Activated CD4-positive, alpha-beta memory T cell treated with anti-CD3 and anti-CD28 coated beads for 36 hours (primary cell): ENCODE measurements around the gene ALG2. TPM values are rescaled to one million over a fixed set of nuclear protein-coding genes. Genes with fewer than 3 reads are reported as not detected.

Source experiments
- CTCF ChIA-PET: fragments of 350-600 bp; sonication (Branson Sonifier 250); formaldehyde crosslinking; loops from one replicate; lab custom pipeline; 2021; ENCODE audit warnings: antibody characterized with exemption, inconsistent platforms; lab: Charles Lee
- POLR2A ChIA-PET: fragments of 350-600 bp; sonication (Branson Sonifier 250); formaldehyde crosslinking; loops from one replicate; lab custom pipeline; 2021; ENCODE audit warnings: antibody characterized with exemption; lab: Charles Lee
- DNase-seq: peaks from one replicate; pipeline ENCODE4 v3.0.0-alpha.2; 2020
- H3K27ac Mint-ChIP-seq: one replicate; pipeline ENCODE4 v1.8.0; 2021; ENCODE audit warnings: mixed read lengths
- H3K27me3 Mint-ChIP-seq: one replicate; pipeline ENCODE4 v1.8.0; 2021; ENCODE audit warnings: mixed read lengths
- H3K36me3 Mint-ChIP-seq: one replicate; pipeline ENCODE4 v1.8.0; 2021; ENCODE audit warnings: mixed read lengths
- H3K4me1 Mint-ChIP-seq: one replicate; pipeline ENCODE4 v1.8.0; 2021; ENCODE audit warnings: low read depth, mixed read lengths
- H3K4me3 Mint-ChIP-seq: one replicate; pipeline ENCODE4 v1.8.0; 2021; ENCODE audit warnings: mild to moderate bottlenecking, mixed read lengths
- H3K9me3 Mint-ChIP-seq: one replicate; pipeline ENCODE4 v1.8.0; 2021; ENCODE audit warnings: mixed read lengths
- intact Hi-C: fragments of 100-400 bp; cut with micrococcal nuclease; formaldehyde crosslinking; loops from one replicate; pipeline ENCODE4 v1.15.1; 2023
- total RNA-seq, 2 experiments: library from RNA; stranded (reverse); gene quantifications; one replicate each; pipeline ENCODE4 v1.2.3, GENCODE V29; 2021

ALG2 gene
- total RNA-seq, 2 experiments from 2014 or later = 18.6 to 20.8 TPM

GRCh38 chr9:99180662-99181061 lies 41.1 kb downstream of the ALG2 start:
- POLR2A ChIA-PET = no interaction called here
- peak overlapping the region; percentile 23 for H3K27ac Mint-ChIP-seq
- CTCF ChIA-PET = no interaction called here
- DNase-seq = no peak
- no peak overlapping the region for H3K4me3 Mint-ChIP-seq
- peaks cover 43% of the 10 kb centered on the region for H3K4me1 Mint-ChIP-seq
- no peaks in the 10 kb centered on the region for H3K27me3 Mint-ChIP-seq
- no peaks in the 10 kb centered on the region for H3K9me3 Mint-ChIP-seq
- no peaks in the 10 kb centered on the region for H3K36me3 Mint-ChIP-seq
- intact Hi-C loops = loop anchor here (5.0 to 10.0 kb wide), 6 partner anchors 642 to 1414 kb away; partner anchors contain the start of gene NR4A3

- Mint-ChIP-seq H3K4me3 (no peak overlapping the region), H3K36me3 (no peaks in the 10 kb centered on the region), H3K27me3 (no peaks in the 10 kb centered on the region), H3K27ac (peak overlapping the region; percentile 23), H3K4me1 (peaks cover 43% of the 10 kb centered on the region), H3K9me3 (no peaks in the 10 kb centered on the region)
- ChIA-PET POLR2A (no interaction called here), CTCF (no interaction called here)
- intact Hi-C loops = loop anchor here (5.0 to 10.0 kb wide), 6 partner anchors 642 to 1415 kb away; partner anchors contain the start of gene NR4A3
- DNase-seq = no peak
Observed at GRCh38 chr9:99180199-99180598, 41.5 kb downstream of the ALG2 start.

- POLR2A ChIA-PET = no interaction called here
- H3K9me3 Mint-ChIP-seq = no peaks in the 10 kb centered on the region
- CTCF ChIA-PET = interaction anchor here (1.5 kb wide), 1 partner anchor 9 kb away, joined by 4 read pairs; no protein-coding TSS in a partner anchor
- intact Hi-C loops = no loop called here
- DNase-seq = no peak
- H3K36me3 Mint-ChIP-seq = no peaks in the 10 kb centered on the region
- H3K27me3 Mint-ChIP-seq = no peaks in the 10 kb centered on the region
- no peak overlapping the region for H3K4me3 Mint-ChIP-seq
- no peak overlapping the region for H3K27ac Mint-ChIP-seq
- peaks cover 43% of the 10 kb centered on the region for H3K4me1 Mint-ChIP-seq
Observed at GRCh38 chr9:99178912-99179872, 42.5 kb downstream of the ALG2 start.

- DNase-seq = no peak
- H3K36me3 Mint-ChIP-seq = no peaks in the 10 kb centered on the region
- ChIA-PET POLR2A (no interaction called here), CTCF (interaction anchor here (1.5 kb wide), 1 partner anchor 10 kb away, joined by 4 read pairs; no protein-coding TSS in a partner anchor)
- H3K27ac Mint-ChIP-seq = no peak overlapping the region
- H3K9me3 Mint-ChIP-seq = no peaks in the 10 kb centered on the region
- H3K4me1 Mint-ChIP-seq = peaks cover 42% of the 10 kb centered on the region
- intact Hi-C loops = no loop called here
- peaks cover 5% of the 10 kb centered on the region for H3K27me3 Mint-ChIP-seq
- no peak overlapping the region for H3K4me3 Mint-ChIP-seq
Observed at GRCh38 chr9:99177576-99178366, 44.0 kb downstream of the ALG2 start.

GRCh38 chr9:99176527-99177013 lies 45.2 kb downstream of the ALG2 start:
- ChIA-PET CTCF (no interaction called here), POLR2A (no interaction called here)
- no peaks in the 10 kb centered on the region for H3K36me3 Mint-ChIP-seq
- H3K27ac Mint-ChIP-seq = no peak overlapping the region
- H3K4me3 Mint-ChIP-seq = no peak overlapping the region
- peaks cover 8% of the 10 kb centered on the region for H3K27me3 Mint-ChIP-seq
- peaks cover 32% of the 10 kb centered on the region for H3K4me1 Mint-ChIP-seq
- no peaks in the 10 kb centered on the region for H3K9me3 Mint-ChIP-seq
- intact Hi-C loops = no loop called here
- DNase-seq = no peak

GRCh38 chr9:99173570-99174504 lies 47.9 kb downstream of the ALG2 start:
- Mint-ChIP-seq H3K27me3 (peaks cover 8% of the 10 kb centered on the region), H3K27ac (no peak overlapping the region), H3K36me3 (no peaks in the 10 kb centered on the region), H3K9me3 (no peaks in the 10 kb centered on the region), H3K4me3 (no peak overlapping the region), H3K4me1 (peaks cover 8% of the 10 kb centered on the region)
- ChIA-PET POLR2A (interaction anchor here (0.6 kb wide), 1 partner anchor 468 kb away, joined by 3 read pairs; no protein-coding TSS in a partner anchor), CTCF (interaction anchor here (1.4 to 3.9 kb wide), 3 partner anchors 9 to 175 kb away, joined by 3 to 20 read pairs (median 6); no protein-coding TSS in a partner anchor)
- intact Hi-C loops = no loop called here
- no peak for DNase-seq

GRCh38 chr9:99172124-99173091 lies 49.3 kb downstream of the ALG2 start:
- H3K36me3 Mint-ChIP-seq = no peaks in the 10 kb centered on the region
- H3K9me3 Mint-ChIP-seq = no peaks in the 10 kb centered on the region
- POLR2A ChIA-PET = no interaction called here
- H3K4me3 Mint-ChIP-seq = no peak overlapping the region
- no peak for DNase-seq
- CTCF ChIA-PET = interaction anchor here (1.4 to 3.9 kb wide), 3 partner anchors 10 to 173 kb away, joined by 3 to 20 read pairs (median 6); no protein-coding TSS in a partner anchor
- intact Hi-C loops = no loop called here
- peaks cover 14% of the 10 kb centered on the region for H3K4me1 Mint-ChIP-seq
- H3K27me3 Mint-ChIP-seq = peaks cover 10% of the 10 kb centered on the region
- no peak overlapping the region for H3K27ac Mint-ChIP-seq

- H3K4me1 Mint-ChIP-seq = peaks cover 14% of the 10 kb centered on the region
- H3K27me3 Mint-ChIP-seq = peaks cover 10% of the 10 kb centered on the region
- no peak for DNase-seq
- H3K4me3 Mint-ChIP-seq = no peak overlapping the region
- no peaks in the 10 kb centered on the region for H3K9me3 Mint-ChIP-seq
- ChIA-PET CTCF (interaction anchor here (1.0 to 3.9 kb wide), 3 partner anchors 10 to 30 kb away, joined by 3 to 20 read pairs (median 3); no protein-coding TSS in a partner anchor), POLR2A (no interaction called here)
- no peak overlapping the region for H3K27ac Mint-ChIP-seq
- no peaks in the 10 kb centered on the region for H3K36me3 Mint-ChIP-seq
- intact Hi-C loops = no loop called here
Observed at GRCh38 chr9:99171225-99172123, 50.3 kb downstream of the ALG2 start.

- CTCF ChIA-PET = interaction anchor here (1.0 to 1.6 kb wide), 2 partner anchors 8 to 29 kb away, joined by 3 read pairs; no protein-coding TSS in a partner anchor
- intact Hi-C loops = no loop called here
Observed at GRCh38 chr9:99169982-99170761, 51.6 kb downstream of the ALG2 start.

More at GRCh38 chr9:99169982-99170761, 51.6 kb downstream of the ALG2 start:
- Mint-ChIP-seq H3K27ac (no peak overlapping the region), H3K9me3 (no peaks in the 10 kb centered on the region), H3K27me3 (peaks cover 10% of the 10 kb centered on the region), H3K36me3 (no peaks in the 10 kb centered on the region), H3K4me1 (peaks cover 17% of the 10 kb centered on the region), H3K4me3 (no peak overlapping the region)
- POLR2A ChIA-PET = no interaction called here
- DNase-seq = no peak
